NCI-H1105 (cell line): ENCODE data around the gene SMARCA4.

Source experiments
- DNase-seq: peaks from one replicate; lab custom pipeline; 2025; lab: John Stamatoyannopoulos, UW

Gene SMARCA4

DNA sequence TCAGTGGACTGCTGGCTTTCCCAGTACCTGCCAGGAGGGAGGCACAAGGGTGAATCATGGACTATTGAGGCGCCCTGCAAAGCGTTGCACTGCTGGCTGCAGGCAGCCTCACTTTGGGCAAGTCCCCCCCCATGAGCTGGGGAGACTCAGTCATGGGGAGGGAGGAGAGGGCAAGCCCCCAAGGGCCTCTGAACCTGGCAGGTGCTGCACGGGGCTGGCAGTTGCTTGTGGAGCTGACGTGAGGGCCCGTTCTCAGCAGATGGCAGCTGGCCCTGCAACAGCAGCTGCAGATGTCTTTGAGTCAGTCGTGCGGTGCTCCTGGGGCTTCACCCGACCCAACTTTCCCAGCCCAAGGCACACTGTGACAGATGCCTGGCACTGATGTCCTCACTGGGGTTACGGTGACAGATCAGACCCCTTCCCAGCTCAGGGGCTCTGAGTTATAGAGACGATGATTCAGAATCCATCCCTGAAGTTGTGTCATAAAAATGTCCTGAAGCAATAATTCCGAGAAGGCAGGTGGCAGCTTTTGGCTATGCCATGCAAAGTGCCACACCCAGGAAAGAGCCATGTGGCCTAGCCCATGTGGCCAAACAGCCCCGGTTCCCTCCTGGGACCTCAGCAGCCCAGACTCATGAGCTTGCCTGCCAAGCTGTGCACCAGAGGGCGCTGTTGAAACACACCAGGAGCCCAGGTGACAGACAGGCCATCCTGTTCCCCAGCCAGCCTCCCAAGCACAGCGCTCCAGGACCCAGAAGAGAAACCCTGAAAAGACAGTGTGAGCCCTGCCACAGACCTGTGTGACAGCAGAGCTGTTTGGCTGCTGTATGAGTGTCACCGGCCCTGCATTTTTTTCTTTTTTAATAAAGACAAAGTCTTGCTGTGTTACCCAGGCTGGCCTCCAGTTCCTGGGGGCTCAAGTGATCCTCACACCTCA is 74.9 kb downstream of the SMARCA4 start:
- peak; percentile 65 for DNase-seq

DNA sequence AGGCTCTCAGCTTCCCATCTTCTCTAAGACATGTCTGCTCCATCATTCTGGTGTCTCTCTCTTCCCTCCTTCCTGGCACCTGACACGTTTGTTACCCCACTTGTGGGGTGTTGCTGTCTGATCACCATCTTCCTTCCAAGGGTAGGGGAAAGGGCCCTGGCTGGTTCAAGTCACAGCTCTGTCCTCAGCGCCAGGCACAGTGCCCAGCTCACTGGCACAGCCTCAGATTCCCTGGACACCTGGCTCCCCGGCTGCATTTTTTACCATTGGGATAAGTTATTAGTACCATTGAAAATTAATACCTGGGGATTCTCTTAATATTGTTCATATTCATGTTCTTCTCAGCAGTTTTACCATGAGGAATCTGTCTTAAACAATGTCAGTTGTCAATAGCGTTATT is 77.7 kb downstream of the SMARCA4 start:
- DNase-seq: no peak

DNA sequence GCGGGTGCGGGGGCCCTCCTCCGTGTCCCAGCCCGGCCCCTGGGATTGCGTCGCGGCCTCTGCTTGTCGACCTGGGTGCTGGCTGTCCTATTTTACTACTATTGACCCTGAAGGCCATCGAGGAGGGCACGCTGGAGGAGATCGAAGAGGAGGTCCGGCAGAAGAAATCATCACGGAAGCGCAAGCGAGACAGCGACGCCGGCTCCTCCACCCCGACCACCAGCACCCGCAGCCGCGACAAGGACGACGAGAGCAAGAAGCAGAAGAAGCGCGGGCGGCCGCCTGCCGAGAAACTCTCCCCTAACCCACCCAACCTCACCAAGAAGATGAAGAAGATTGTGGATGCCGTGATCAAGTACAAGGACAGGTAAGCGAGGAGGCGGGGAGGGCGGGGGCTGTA is 80.4 kb downstream of the SMARCA4 start:
- no peak for DNase-seq

DNA sequence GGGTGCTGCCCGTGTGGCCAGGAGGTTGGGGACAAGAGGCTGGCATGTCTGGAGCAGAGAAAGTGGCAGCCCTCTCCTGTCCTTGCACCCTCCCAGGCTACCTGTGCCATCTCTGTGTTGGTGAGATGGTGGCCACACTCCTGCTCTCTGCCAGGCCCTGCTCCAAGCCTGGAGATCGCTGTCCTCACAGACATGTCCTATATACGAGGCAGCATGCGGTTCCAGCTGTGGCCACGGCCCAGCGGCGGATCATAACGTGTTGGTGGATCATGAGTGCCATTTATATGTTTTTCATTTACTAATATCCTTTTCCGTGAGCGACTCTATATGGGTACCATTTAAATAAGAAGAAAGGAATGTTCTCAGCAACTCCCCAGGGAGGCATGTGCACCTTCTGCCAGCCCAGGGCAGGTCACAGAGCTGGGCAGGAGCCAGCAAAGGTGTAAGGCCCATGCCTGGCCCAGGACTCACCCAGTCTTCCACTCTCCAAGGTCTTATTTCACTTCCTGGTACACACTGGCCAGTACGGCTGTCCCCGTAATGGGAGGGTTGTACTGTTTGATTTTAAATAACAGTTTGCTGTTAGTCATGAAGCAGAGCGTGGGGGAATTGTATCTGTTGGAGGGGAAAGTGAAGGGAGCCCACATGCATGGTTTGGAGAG is 81.3 kb downstream of the SMARCA4 start:
- no peak for DNase-seq

DNA sequence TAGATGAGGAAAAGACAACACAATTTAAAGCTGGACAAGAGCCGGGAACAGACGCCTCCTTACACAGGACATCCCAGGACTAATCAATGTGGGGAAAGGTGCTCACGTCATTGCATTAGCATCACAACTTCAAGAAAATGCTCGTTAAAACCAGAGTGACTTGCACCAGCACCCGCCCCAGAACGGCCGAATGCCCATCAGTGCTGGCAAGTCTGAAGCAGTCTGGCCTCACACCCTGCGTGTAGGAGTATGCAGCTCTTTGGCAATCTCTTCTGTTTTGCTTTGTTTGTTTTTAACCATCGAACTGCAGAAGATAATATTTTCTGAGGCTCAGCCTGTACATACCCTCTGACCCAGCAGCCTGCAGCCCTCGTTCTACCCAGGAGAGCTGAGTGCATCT is 83.6 kb downstream of the SMARCA4 start:
- no peak for DNase-seq

DNA sequence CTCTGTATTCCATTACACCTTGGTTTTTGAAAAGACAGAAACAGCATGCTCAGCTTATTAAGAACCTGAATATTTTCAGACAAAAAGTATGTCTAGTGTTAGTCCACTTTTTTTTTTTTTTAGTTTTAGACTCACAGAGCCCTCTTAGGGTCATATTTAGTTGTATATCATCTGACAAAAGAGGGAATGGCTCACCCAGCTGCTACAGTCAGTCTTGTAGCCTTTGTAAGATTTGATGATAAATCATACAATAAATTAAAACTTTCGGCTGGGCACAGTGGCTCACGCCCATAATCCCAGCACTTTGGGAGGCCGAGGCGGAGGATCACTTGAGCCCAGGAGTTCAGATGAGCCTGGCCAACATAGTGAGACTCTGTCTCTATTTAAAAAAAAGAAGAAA is 84.7 kb downstream of the SMARCA4 start:
- DNase-seq: no peak

DNA sequence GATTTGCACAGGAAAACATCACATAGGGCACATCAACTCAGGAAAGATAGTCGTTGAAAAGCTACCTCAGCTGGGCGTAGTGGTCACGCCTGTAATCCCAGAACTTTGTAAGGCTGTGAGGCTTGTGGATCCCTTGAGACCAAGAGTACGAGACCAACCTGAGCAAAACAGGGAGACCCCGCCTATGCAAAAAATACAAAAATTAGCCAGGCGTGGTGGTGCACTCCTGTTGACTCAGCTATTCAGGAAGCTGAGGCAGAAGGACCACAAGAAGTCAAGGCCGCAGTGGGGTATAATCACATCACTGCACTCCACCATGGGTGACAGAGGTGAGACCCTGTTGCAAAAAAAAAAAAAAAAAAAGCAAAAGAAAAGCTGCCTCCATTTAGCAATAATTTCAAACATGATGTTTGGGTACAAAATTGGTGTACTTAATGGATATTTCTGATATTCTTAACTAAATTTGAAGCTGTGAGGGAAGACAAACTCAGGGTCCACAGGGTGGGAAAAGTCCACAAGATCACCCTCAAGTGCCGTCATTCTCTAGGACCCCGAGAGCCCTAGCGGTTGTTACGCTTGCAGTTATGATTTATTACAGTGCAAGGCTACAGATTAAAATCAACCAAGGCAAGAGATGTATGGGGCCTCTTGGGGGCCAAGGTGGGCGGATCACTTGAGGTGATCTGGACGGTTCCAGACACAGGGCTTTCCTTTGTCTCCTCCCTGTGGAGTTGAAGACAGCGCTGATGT is 86.0 kb downstream of the SMARCA4 start:
- no peak for DNase-seq

DNA sequence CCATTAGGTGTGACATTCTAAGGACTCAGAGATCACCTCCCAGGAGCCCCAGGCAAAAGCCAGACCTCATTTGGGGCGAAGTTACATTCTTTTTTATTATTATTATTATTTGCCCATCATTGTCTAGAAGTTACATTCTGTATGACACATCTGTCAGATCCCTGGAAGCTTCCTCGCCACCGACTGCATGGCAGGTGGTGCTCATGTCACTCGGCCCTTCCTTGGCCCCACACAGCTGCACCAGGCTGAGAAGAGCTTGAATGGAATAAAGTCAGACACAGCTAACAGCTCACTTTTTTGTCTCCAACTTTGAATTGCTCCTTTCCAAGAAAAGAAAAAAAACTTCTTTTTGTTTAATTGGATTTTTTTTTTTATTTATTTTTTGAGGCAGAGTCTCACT is 87.0 kb downstream of the SMARCA4 start:
- no peak for DNase-seq

DNA sequence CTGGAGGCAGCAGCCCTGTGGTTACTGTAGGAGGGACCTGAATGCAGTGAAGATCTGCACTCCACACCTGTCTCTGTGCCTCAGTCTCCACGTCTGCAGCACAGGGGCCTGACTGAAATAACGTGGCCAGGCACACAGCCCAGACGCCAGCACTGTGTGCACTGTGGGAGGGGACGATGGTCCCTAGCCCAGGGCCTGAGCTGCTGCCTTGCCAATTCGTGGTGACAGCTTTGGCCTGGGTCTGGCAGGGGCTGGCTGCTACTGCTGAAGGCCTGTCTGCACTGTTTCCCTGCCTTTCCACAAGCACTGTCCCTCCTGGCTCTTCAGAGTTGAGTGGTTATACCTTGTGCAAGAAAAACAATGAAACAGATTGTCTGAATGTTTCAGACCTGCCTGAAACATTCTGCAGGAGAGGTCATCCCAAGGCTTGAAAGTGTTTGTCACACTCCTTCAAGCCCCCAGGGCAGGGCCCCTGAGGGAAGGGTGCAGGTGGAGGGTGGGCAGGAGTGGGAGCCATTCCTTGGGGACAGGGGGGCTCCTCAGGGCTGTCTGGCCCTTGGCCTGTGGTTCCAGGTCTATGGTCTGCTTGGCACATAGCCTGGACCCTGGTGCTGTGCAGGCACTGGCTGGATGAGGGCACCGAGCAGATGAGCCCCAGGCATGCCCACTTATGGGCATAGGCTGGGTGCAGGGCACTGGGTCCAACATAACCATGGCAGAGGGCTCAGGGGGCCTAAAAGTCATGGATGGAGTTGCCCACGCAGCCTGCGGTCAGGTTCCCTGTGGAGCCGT is 89.7 kb downstream of the SMARCA4 start:
- DNase-seq: no peak

DNA sequence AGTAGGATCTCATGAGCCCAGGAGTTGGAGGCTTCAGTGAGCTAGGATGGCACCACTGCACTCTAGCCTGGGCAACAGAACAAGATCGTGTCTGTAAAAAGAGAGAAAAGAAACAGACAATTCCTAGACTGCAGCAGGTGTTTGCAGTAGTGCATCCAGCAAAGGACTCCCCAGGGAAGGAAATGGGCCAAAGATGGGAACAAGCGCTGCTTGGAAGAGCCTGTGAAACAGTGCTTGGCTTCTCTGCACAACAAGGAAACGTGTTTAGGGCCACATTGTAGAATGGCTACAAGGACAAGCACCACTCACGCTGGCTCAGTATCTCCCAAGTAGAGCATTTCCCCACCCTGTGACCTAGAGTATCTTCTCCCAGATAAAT is 93.0 kb downstream of the SMARCA4 start:
- DNase-seq: no peak

DNA sequence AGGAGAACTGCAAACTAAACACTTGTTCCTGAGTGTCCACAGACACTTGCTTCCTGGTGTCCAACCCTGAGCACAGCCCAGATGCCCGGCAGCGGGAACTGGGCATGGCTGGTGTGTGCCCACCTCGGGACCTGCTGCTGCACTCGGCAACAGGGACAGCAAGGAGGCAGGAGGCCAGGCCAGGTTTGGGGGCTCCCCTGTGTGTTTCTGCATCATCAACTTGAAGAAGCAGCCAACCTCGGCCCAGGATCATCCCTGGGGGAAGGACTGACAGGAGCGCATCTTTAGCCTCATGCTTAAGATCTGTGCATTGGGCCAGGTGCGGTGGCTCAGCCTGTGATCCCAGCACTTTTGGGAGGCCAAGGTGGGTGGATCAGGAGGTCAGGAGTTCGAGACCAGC is 93.4 kb downstream of the SMARCA4 start:
- DNase-seq: no peak

DNA sequence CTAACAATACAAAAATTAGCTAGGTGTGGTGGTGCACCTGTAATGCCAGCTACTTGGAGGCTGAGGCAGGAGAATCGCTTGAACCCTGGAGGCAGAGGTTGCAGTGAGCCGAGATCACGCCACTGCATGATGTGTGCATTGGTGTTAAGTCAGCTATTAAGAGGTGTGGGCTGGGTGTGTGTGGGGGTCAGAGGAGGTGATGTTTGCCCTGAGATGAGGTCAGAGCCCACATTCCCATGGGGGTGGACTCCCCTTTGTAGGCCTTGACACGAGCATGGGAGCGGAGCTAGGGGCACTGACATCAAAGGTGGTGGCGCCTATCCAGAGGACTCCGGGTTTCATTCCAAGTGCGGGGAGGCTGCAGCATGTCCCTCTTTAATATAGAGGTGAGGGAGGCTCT is 93.8 kb downstream of the SMARCA4 start:
- DNase-seq: no peak

DNA sequence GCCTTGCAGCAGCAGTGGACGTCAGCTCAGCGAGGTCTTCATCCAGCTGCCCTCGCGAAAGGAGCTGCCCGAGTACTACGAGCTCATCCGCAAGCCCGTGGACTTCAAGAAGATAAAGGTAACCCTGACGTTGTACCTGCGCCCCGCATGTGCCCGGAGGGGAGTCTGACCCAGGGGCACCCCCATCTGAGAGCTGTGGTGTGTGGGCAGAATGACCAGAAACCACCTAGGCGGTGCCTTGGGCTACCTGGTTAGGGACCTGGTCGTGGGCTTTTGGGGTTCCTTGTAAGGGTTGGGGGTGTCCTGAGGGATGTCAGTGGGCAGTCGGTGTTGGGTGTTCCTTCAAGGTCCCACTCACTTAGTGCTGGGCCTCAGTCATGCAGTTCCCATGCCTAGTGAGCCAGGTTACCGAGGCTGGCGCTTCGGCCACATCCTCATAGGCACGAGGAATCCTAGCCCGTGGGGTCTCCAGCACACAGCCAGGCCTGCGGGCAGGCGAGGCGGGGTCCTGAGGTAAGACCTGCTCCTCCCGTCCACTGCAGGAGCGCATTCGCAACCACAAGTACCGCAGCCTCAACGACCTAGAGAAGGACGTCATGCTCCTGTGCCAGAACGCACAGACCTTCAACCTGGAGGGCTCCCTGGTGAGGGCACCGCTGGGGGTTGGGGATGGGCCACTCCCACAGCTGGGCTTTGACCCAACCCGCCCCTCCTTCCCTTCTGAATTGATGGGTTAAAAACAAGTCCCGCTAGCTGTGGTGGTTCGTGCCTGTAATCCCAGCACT is 97.6 kb downstream of the SMARCA4 start:
- no peak for DNase-seq

DNA sequence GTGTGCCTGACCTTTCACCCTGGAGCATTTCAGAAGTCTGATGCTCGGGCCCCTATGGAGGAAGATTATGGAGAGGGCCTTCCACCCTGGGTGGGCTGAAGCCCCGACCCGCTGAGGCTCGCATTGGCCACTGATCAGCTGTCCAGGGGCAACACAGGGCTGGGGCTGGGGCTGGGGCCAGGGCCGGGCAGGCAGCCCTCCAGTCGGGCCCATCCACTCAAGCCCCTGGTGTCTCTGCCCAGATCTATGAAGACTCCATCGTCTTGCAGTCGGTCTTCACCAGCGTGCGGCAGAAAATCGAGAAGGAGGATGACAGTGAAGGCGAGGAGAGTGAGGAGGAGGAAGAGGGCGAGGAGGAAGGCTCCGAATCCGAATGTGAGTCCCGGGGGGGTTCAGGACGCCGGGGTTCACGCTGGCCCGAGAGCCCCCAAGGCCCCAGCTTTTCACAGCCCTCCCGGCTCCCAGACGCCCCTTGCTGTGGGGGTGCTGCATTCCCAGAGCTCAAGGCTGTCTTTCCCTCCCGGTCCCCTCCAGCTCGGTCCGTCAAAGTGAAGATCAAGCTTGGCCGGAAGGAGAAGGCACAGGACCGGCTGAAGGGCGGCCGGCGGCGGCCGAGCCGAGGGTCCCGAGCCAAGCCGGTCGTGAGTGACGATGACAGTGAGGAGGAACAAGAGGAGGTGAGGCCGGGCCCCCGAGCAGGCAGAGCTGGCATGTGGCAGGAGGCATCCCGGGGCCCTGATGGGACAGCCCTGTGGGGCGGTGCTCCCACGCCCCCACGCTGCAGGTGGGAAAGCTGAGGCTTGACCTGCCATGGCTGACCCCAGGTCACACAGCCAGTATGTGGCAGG is 98.9 kb downstream of the SMARCA4 start:
- DNase-seq: no peak

DNA sequence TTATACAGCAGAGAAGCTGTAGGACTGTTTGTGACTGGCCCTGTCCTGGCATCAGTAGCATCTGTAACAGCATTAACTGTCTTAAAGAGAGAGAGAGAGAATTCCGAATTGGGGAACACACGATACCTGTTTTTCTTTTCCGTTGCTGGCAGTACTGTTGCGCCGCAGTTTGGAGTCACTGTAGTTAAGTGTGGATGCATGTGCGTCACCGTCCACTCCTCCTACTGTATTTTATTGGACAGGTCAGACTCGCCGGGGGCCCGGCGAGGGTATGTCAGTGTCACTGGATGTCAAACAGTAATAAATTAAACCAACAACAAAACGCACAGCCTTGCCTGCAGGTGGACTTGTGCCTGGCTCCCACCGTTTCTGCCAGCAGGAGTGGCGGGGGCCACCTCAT is 101.1 kb downstream of the SMARCA4 start:
- DNase-seq: no peak

DNA sequence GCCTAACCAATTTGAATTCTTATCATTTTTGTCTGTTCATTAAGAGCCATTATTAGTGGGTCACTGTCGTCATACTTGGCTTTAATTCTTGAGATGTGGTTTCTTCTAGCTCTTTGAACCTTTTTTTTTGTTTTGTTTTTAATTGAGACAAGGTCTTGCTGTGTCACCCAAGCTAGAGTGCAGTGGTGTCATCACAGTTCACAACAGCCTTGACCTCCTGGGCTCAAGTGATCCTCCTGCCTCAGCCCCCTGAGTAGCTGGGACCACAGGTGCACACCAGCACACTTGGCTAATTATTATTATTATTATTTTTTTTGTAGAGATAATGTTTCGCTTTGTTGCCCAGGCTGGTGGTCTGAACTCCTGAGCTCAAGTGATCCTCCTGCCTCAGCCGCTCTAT is 102.6 kb downstream of the SMARCA4 start:
- no peak for DNase-seq

DNA sequence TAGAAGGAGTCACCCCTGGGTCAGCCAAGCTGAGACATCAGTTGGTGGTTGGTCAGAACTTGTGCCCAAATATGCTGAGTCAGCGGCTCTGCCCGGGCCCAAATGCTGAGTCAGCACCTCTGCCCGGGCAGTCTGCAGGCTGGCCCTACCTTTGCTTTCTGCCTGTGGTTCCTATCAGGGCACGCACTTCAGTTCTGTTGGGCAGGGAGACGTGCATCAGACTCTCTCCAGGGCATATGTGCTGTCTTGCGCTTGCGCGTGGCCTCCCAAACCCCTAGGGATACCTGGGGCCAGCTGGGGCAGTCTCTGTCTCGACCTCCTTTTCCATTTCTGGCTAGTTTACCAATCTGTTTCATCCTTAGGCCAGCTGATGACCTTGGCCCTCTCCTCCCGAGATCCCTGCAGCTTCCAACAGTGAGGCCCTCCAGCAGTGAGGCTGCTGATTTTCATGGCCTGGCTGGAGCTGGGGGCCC is 104.0 kb downstream of the SMARCA4 start:
- no peak for DNase-seq

DNA sequence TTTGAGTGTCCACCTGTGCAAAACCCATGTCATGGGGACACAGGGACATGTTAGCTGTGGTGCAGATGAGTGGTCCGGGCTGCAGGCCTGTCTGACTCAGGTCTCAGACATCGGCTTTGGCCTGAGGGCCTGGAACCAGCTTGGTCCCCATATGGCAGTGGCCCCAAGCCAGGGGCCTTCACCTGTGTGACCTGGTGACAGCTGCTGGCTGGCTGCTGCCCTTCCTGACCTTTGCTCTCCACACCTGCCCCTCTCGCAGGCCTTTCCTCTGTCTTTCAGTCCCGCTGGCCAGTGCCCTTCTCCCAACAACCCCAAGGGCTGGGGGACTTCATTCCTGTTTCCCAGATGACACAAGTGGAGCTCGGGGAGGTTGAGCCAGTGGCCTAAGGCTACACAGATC is 105.5 kb downstream of the SMARCA4 start:
- no peak for DNase-seq

DNA sequence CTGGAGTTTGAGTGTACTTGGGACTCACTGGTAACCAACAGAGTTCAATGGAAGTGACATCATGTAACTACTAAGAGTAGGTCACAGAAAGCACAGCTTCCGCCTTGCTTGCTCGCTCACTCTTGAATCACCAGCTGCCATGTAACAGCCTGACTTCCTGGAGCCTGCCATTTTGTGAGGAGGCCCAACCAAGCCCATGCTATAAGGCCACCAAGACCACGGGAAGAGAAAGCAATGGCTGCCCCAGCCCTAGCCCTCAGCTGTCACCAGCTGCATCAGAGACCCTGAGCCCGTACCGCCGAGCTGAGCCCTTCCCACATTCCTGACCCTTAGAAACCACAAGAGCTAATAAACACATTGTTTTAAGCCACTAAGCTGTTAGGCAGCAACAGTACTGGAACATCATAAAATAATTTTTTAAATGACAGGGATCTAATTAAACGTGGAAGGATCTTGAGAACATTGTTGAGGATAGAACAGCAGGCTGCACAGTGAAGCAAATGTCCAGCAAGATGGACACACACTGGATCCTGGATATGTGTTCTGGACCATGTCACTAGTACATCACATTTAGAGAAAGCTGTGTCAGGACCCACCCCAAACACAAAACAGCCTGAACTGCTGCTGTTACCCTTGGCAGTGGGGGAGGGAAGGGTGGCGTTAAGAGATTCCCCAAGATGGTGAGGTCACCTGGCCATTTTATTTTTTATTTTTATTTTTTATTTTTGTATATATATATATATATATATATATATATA is 106.7 kb downstream of the SMARCA4 start:
- no peak for DNase-seq
